ENCODE measurements around the gene CYSRT1. TPM values are rescaled to one million over a fixed set of nuclear protein-coding genes. Genes with fewer than 3 reads are reported as not detected.
A peak's percentile ranks its signal among the peaks of the same experiment; 100 is the strongest.

CYSRT1 gene
- total RNA-seq, 1 experiment from 2014 or later = 1.0 TPM

GRCh38 chr9:137272241-137273094 is 47.5 kb downstream of the CYSRT1 start:
- DNase-seq = no peak
- H3K23ac ChIP-seq (ENCODE audit: insufficient read length, low read depth, low read length) = no peak overlapping the region
- TF ChIP-seq CTCF (conservative IDR thresholded peaks at IDR 0.05) = no peak
- H2AFZ ChIP-seq (ENCODE audit: low read length) = no peak overlapping the region
- no CpG with 5 or more reads among the region's 39 CpGs for WGBS (ENCODE audit: extremely low coverage, insufficient read length, low lambda C conversion rate)
- no peak overlapping the region for H2BK20ac ChIP-seq (ENCODE audit: low read depth, low read length, poor library complexity, severe bottlenecking)
- no peak overlapping the region for H3K9ac ChIP-seq (ENCODE audit: extremely low read depth, insufficient read length, low read length)
- H3T11ph ChIP-seq (ENCODE audit: low read length) = no peak overlapping the region
- no peaks in the 10 kb centered on the region for H3K27me3 ChIP-seq (ENCODE audit: insufficient read depth, low read length)
- no peaks in the 10 kb centered on the region for H3K9me3 ChIP-seq (ENCODE audit: control insufficient read depth, low read depth, low read length)
- H3K14ac ChIP-seq (ENCODE audit: insufficient read depth, low read length) = no peak overlapping the region
- H3K23me2 ChIP-seq (ENCODE audit: insufficient read length, low read depth, low read length, poor library complexity, severe bottlenecking) = peaks cover 4% of the 10 kb centered on the region
- no peaks in the 10 kb centered on the region for H3K79me2 ChIP-seq (ENCODE audit: insufficient read depth, low read length)
- peaks cover 11 to 32% (median 32%) of the 10 kb centered on the region in 3 experiments; a peak in 6 of 7 replicates for H3K36me3 Mint-ChIP-seq (ENCODE audit: insufficient read depth in 1 of 3, low read depth in 3 of 3)
- H3K9me3 Mint-ChIP-seq = no peaks in the 10 kb centered on the region; a peak in 1 of 5 replicates
- H2BK120ac ChIP-seq (ENCODE audit: low read depth, low read length, poor library complexity, severe bottlenecking) = no peak overlapping the region
- H3K27me3 Mint-ChIP-seq (ENCODE audit: low read depth) = no peaks in the 10 kb centered on the region
- H3K4me3 Mint-ChIP-seq = no peak overlapping the region
- H3K27ac Mint-ChIP-seq = 0 out of 7 replicates have a peak overlapping the region, but pooled peaks of 1 of the 3 experiments have one; percentile 55
- H4K5ac ChIP-seq (ENCODE audit: insufficient read length, low read depth, low read length) = no peak overlapping the region
- H3K4me1 ChIP-seq (ENCODE audit: insufficient read depth, low read length) = no peaks in the 10 kb centered on the region
- no peaks in the 10 kb centered on the region for H4K20me1 ChIP-seq (ENCODE audit: control insufficient read depth, insufficient read depth, insufficient read length)
- H3K4ac ChIP-seq (ENCODE audit: low read depth, low read length) = no peak overlapping the region
- no peaks in the 10 kb centered on the region for H3K79me1 ChIP-seq (ENCODE audit: insufficient read depth, low read depth, low read length, poor library complexity, severe bottlenecking)
- H2AK5ac ChIP-seq (ENCODE audit: insufficient read length, low read length) = no peak overlapping the region
- H2BK5ac ChIP-seq (ENCODE audit: insufficient read length, low read length) = no peak overlapping the region
- H3K56ac ChIP-seq (ENCODE audit: insufficient read length, low read depth, low read length) = no peak overlapping the region
- H3K4me2 ChIP-seq (ENCODE audit: insufficient read depth, insufficient read length, low read length) = no peak overlapping the region
- no peak overlapping the region for H4K8ac ChIP-seq (replicated peaks; ENCODE audit: insufficient read length, low read depth, low read length)
- H3K27ac ChIP-seq (ENCODE audit: insufficient read length, low read depth, low read length) = no peak overlapping the region
- peaks cover 19 to 26% of the 10 kb centered on the region in 2 experiments for H3K4me1 Mint-ChIP-seq
- no peak overlapping the region for H2BK15ac ChIP-seq (ENCODE audit: low read depth, low read length)
- no peak overlapping the region for H2BK12ac ChIP-seq (ENCODE audit: insufficient read length, low read depth, low read length)
- H4K91ac ChIP-seq (ENCODE audit: insufficient read length, low read depth, low read length) = no peak overlapping the region
- H3K18ac ChIP-seq (ENCODE audit: insufficient read length, low read depth, low read length) = no peak overlapping the region

Data from H9 (cell line).